ENCODE data around the gene RC3H2. TPM values are rescaled to one million over a fixed set of nuclear protein-coding genes. Genes with fewer than 3 reads are reported as not detected.

Gene RC3H2
- total RNA-seq, 1 donor: 52.5 TPM

GRCh38 chr9:122822056-122822455 is 83.1 kb downstream of the RC3H2 start:
- H3K4me2 ChIP-seq (ENCODE audit: insufficient read depth, low read length): no peak overlapping the region
- no peaks in the 10 kb centered on the region for H3K9me3 ChIP-seq (ENCODE audit: low read depth, low read length)
- no peak overlapping the region for H2AFZ ChIP-seq (ENCODE audit: low read length)

GRCh38 chr9:122821278-122821943 is 83.7 kb downstream of the RC3H2 start:
- DNase-seq (ENCODE audit: insufficient read length, low spot score, missing footprints): no peak
- Histone ChIP-seq H3K4me2 (ENCODE audit: insufficient read depth, low read length) (no peak overlapping the region), H4K20me1 (ENCODE audit: insufficient read depth, low read length) (peaks cover 6% of the 10 kb centered on the region), H2AFZ (ENCODE audit: low read length) (no peak overlapping the region), H3K9me3 (ENCODE audit: low read depth, low read length) (no peaks in the 10 kb centered on the region), H3K27ac (ENCODE audit: low read depth, low read length) (no peak overlapping the region), H3K4me1 (ENCODE audit: insufficient read depth, low read length) (peaks cover 6% of the 10 kb centered on the region), H3K27me3 (ENCODE audit: insufficient read depth, low read length) (no peaks in the 10 kb centered on the region), H3K4me3 (ENCODE audit: insufficient read depth, low read length) (no peak overlapping the region), H3K36me3 (ENCODE audit: insufficient read depth, low read length) (peaks cover 60% of the 10 kb centered on the region), H3K79me2 (ENCODE audit: insufficient read depth, low read length) (peaks cover 26% of the 10 kb centered on the region)
- no peak for TF ChIP-seq CTCF (IDR thresholded peaks at IDR 0.05; ENCODE audit: extremely low read depth, low read depth, low read length)

More at GRCh38 chr9:122822056-122822455, 83.1 kb downstream of the RC3H2 start:
- Histone ChIP-seq H3K4me3 (ENCODE audit: insufficient read depth, low read length) (no peak overlapping the region), H3K27me3 (ENCODE audit: insufficient read depth, low read length) (no peaks in the 10 kb centered on the region), H3K4me1 (ENCODE audit: insufficient read depth, low read length) (peaks cover 12% of the 10 kb centered on the region), H4K20me1 (ENCODE audit: insufficient read depth, low read length) (peaks cover 12% of the 10 kb centered on the region), H3K36me3 (ENCODE audit: insufficient read depth, low read length) (peaks cover 58% of the 10 kb centered on the region), H3K27ac (ENCODE audit: low read depth, low read length) (no peak overlapping the region), H3K79me2 (ENCODE audit: insufficient read depth, low read length) (peaks cover 33% of the 10 kb centered on the region)
- TF ChIP-seq CTCF (IDR thresholded peaks at IDR 0.05; ENCODE audit: extremely low read depth, low read depth, low read length): no peak
- no peak for DNase-seq (ENCODE audit: insufficient read length, low spot score, missing footprints)

GRCh38 chr9:122820490-122820845 is 84.7 kb downstream of the RC3H2 start:
- Histone ChIP-seq H3K27me3 (ENCODE audit: insufficient read depth, low read length) (no peaks in the 10 kb centered on the region), H3K4me2 (ENCODE audit: insufficient read depth, low read length) (no peak overlapping the region), H3K36me3 (ENCODE audit: insufficient read depth, low read length) (peaks cover 52% of the 10 kb centered on the region), H4K20me1 (ENCODE audit: insufficient read depth, low read length) (peaks cover 6% of the 10 kb centered on the region), H3K4me3 (ENCODE audit: insufficient read depth, low read length) (no peak overlapping the region), H3K9me3 (ENCODE audit: low read depth, low read length) (no peaks in the 10 kb centered on the region), H3K79me2 (ENCODE audit: insufficient read depth, low read length) (peaks cover 17% of the 10 kb centered on the region), H3K27ac (ENCODE audit: low read depth, low read length) (no peak overlapping the region), H2AFZ (ENCODE audit: low read length) (no peak overlapping the region), H3K4me1 (ENCODE audit: insufficient read depth, low read length) (peaks cover 6% of the 10 kb centered on the region)
- DNase-seq (ENCODE audit: insufficient read length, low spot score, missing footprints): no peak
- no peak for TF ChIP-seq CTCF (IDR thresholded peaks at IDR 0.05; ENCODE audit: extremely low read depth, low read depth, low read length)

- H4K20me1 ChIP-seq (ENCODE audit: insufficient read depth, low read length): peaks cover 6% of the 10 kb centered on the region
- peaks cover 6% of the 10 kb centered on the region for H3K4me1 ChIP-seq (ENCODE audit: insufficient read depth, low read length)
- H3K36me3 ChIP-seq (ENCODE audit: insufficient read depth, low read length): peaks cover 51% of the 10 kb centered on the region
- no peak overlapping the region for H3K4me3 ChIP-seq (ENCODE audit: insufficient read depth, low read length)
- no peak overlapping the region for H2AFZ ChIP-seq (ENCODE audit: low read length)
- TF ChIP-seq CTCF (IDR thresholded peaks at IDR 0.05; ENCODE audit: extremely low read depth, low read depth, low read length): no peak
- H3K27ac ChIP-seq (ENCODE audit: low read depth, low read length): peak overlapping the region; percentile 48
- no peaks in the 10 kb centered on the region for H3K27me3 ChIP-seq (ENCODE audit: insufficient read depth, low read length)
- no peak overlapping the region for H3K4me2 ChIP-seq (ENCODE audit: insufficient read depth, low read length)
- peaks cover 15% of the 10 kb centered on the region for H3K79me2 ChIP-seq (ENCODE audit: insufficient read depth, low read length)
- no peaks in the 10 kb centered on the region for H3K9me3 ChIP-seq (ENCODE audit: low read depth, low read length)
- no peak for DNase-seq (ENCODE audit: insufficient read length, low spot score, missing footprints)
These were observed 85.2 kb downstream of the RC3H2 start for GRCh38 chr9:122819791-122820489.
